Measurements from ENCODE around the gene NLRC5.

DNA sequence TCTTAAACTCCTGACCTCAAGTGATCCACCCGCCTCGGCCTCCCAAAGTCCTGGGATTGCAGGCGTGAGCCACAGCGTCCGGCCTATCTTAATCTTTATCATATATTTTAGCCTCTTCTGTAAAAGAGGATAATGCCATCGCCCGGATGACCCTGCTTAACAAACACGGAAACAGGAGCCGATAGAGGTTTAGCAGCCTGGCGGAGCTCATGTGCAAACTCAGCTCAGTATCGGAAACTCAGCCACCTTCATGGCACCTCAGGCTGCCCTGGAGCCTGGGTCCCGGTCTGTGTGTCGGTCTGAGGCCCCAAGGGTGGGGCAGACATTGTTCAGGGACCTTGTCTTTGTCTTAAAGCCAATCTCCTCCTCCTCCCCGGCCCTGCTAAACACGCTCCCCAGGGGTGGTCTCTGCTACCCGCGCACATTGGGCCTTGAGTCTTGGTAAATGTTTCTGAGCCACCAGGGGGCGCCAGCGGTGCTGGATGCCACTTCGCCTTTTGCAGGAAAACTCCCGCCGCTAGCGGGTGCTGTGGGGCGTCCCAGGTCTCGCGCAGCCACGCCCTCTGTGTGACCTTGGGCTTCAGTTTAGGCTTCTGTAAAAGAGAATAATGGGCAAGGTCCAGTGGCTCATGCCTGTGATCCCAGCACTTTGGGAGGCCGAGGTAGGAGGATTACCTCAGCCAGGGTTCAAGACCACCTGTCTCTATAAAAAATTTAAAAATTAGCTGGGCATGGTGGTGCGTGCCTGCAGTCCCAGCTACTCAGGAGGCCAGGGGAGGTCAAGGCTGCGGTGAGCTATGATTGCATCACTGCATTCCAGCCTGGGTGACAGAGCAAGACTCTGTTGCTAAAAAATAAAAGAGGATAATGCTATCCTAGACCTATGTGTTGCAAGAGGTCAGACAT is 24.9 kb upstream of the NLRC5 start:
- TF ChIP-seq, protein P1, sequence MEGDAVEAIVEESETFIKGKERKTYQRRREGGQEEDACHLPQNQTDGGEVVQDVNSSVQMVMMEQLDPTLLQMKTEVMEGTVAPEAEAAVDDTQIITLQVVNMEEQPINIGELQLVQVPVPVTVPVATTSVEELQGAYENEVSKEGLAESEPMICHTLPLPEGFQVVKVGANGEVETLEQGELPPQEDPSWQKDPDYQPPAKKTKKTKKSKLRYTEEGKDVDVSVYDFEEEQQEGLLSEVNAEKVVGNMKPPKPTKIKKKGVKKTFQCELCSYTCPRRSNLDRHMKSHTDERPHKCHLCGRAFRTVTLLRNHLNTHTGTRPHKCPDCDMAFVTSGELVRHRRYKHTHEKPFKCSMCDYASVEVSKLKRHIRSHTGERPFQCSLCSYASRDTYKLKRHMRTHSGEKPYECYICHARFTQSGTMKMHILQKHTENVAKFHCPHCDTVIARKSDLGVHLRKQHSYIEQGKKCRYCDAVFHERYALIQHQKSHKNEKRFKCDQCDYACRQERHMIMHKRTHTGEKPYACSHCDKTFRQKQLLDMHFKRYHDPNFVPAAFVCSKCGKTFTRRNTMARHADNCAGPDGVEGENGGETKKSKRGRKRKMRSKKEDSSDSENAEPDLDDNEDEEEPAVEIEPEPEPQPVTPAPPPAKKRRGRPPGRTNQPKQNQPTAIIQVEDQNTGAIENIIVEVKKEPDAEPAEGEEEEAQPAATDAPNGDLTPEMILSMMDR (IDR thresholded peaks at IDR 0.05), result peak in 3 of 4 experiments; percentile 67 to 81 (median 71)
- TF ChIP-seq POLR2A (IDR thresholded peaks at IDR 0.05), result no peak
